ENCODE data around the gene PCDH9. TPM values are rescaled to one million over a fixed set of nuclear protein-coding genes. Genes with fewer than 3 reads are reported as not detected.

Gene PCDH9
- total and polyA plus RNA-seq, 2 of the 4 experiments (the other 2 are of a cell fraction) = 2.2 to 10.2 TPM

DNA sequence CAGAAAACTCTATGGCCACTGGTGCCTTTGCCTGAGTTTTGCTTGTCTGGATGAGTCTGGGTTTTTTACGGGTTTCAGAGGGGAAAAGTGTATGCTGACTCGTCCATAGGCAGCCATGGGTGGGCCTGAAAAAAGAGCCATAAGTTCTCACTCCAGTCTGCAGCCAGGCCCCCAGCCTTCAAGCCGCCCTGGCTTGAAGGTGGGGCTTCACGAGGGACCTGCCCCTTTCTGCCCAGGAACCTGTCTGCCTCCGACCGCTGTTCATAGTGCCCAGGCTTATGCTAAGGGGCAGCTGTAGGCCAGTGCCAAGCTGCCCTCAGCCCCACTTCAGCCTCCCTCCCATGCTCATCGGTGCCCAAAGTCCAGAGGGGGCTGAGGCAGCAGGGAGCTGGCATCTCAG is 385.2 kb downstream of the PCDH9 start:
- no peak for DNase-seq
- Histone ChIP-seq H2BK120ac (ENCODE audit: low read depth, low read length) (no peak overlapping the region), H3K9me3 (ENCODE audit: control insufficient read depth, insufficient read depth, low read length) (no peaks in the 10 kb centered on the region), H3K4me2 (ENCODE audit: low read depth, low read length) (no peak overlapping the region), H3K4me3 (ENCODE audit: insufficient read depth, low read depth, low read length) (no peak overlapping the region), H4K20me1 (ENCODE audit: insufficient read depth, low read length) (no peaks in the 10 kb centered on the region), H3K27me3 (ENCODE audit: control insufficient read depth, insufficient read depth, low read length) (no peaks in the 10 kb centered on the region), H3K27ac (ENCODE audit: insufficient read depth, low read length) (no peak overlapping the region), H4K91ac (ENCODE audit: insufficient read depth, low read depth, low read length) (no peak overlapping the region), H3K18ac (ENCODE audit: low read depth, low read length) (no peak overlapping the region), H3K79me1 (ENCODE audit: low read depth in 1 of 2, low read length in 2 of 2) (no peaks in the 10 kb centered on the region), H2BK5ac (ENCODE audit: low read depth, low read length, poor library complexity, severe bottlenecking) (no peak overlapping the region), H2AK5ac (ENCODE audit: low read depth, low read length) (no peak overlapping the region), H3K4me1 (ENCODE audit: control insufficient read depth, insufficient read depth, low read length) (no peaks in the 10 kb centered on the region), H4K5ac (ENCODE audit: low read depth, low read length) (no peak overlapping the region), H3K4ac (ENCODE audit: low read depth, low read length) (no peak overlapping the region), H2AK9ac (replicated peaks; ENCODE audit: low read depth, low read length, poor library complexity) (no peak overlapping the region), H3K14ac (replicated peaks; ENCODE audit: low read depth, low read length) (no peak overlapping the region), H2BK20ac (ENCODE audit: low read depth, low read length) (no peak overlapping the region), H4K8ac (ENCODE audit: low read depth in 2 of 2, low read length in 2 of 2) (no peak overlapping the region), H2AFZ (replicated peaks; ENCODE audit: low read length, poor library complexity) (peak overlapping the region; percentile 43), H3K9me1 (ENCODE audit: insufficient read depth, low read length) (no peaks in the 10 kb centered on the region), H3K9ac (ENCODE audit: low read depth, low read length) (no peak overlapping the region), H3K36me3 (ENCODE audit: control insufficient read depth, insufficient read depth, low read length) (no peaks in the 10 kb centered on the region), H2BK15ac (ENCODE audit: low read depth, low read length) (no peak overlapping the region), H3K56ac (ENCODE audit: extremely low read depth, insufficient read depth, low read length) (no peak overlapping the region), H3K23ac (ENCODE audit: low read depth, low read length) (no peak overlapping the region)
- WGBS, 2 experiments (ENCODE audit: extremely low coverage in 2 of 2, insufficient read length in 1 of 2) = 63% methylated on average over 2 of the region's 7 CpGs; no CpG with 5 or more reads in 1 of the 2 experiments
- dilution Hi-C loops (cut with HindIII; ENCODE audit: low sequenced_read_pairs, unreplicated experiment) (no loop called here), intact Hi-C loops (cut with micrococcal nuclease) (no loop called here), in situ Hi-C loops (cut with MboI; ENCODE audit: low sequenced_read_pairs) (no loop called here)
- TF ChIP-seq CEBPB (IDR thresholded peaks at IDR 0.05; ENCODE audit: low read depth, low read length) = no peak
- no peak for TF ChIP-seq RAD21 (IDR thresholded peaks at IDR 0.05; ENCODE audit: low read length)
- no peak for TF ChIP-seq CHD1 (IDR thresholded peaks at IDR 0.05; ENCODE audit: low read depth, low read length)
- TF ChIP-seq NFE2L2 (IDR thresholded peaks at IDR 0.05; ENCODE audit: low read depth, low read length) = no peak
- TF ChIP-seq BHLHE40 (IDR thresholded peaks at IDR 0.05; ENCODE audit: low read depth, low read length) = no peak
- no peak for TF ChIP-seq FOS (IDR thresholded peaks at IDR 0.05; ENCODE audit: low read depth, low read length)
- TF ChIP-seq MXI1 (IDR thresholded peaks at IDR 0.05; ENCODE audit: borderline replicate concordance, low read depth, low read length) = no peak
- TF ChIP-seq RFX5 (IDR thresholded peaks at IDR 0.05; ENCODE audit: low read depth, low read length) = no peak
- no peak for TF ChIP-seq MAFK (IDR thresholded peaks at IDR 0.05; ENCODE audit: low read depth, low read length)
- no peak for TF ChIP-seq SMC3 (IDR thresholded peaks at IDR 0.05; ENCODE audit: low read depth, low read length)
- TF ChIP-seq, protein P1, sequence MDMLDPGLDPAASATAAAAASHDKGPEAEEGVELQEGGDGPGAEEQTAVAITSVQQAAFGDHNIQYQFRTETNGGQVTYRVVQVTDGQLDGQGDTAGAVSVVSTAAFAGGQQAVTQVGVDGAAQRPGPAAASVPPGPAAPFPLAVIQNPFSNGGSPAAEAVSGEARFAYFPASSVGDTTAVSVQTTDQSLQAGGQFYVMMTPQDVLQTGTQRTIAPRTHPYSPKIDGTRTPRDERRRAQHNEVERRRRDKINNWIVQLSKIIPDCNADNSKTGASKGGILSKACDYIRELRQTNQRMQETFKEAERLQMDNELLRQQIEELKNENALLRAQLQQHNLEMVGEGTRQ (IDR thresholded peaks at IDR 0.05; ENCODE audit: low read depth, low read length) = no peak
- CTCF ChIA-PET = no interaction called here
- POLR2A ChIA-PET (ENCODE audit: unreplicated experiment) = no interaction called here
- BruUV-seq (replicated peaks) = no TSS peak
- ATAC-seq (ENCODE audit: low read depth) = no peak

Data from IMR-90 (cell line).